OCI-LY1 (cell line): Measurements from ENCODE around the gene NKRF.
A peak's percentile ranks its signal among the peaks of the same experiment; 100 is the strongest.

Source experiments
- H2AFZ ChIP-seq: fragments of 200-600 bp; sonication (generic), shearing (Covaris generic); 2 replicates; pipeline ENCODE4 v1.6.0; 2014; ENCODE audit warnings: antibody characterized with exemption, mild to moderate bottlenecking, low read length
- H3F3A ChIP-seq: fragments of 200-600 bp; sonication (generic), shearing (Covaris generic); 2 replicates; pipeline ENCODE4 v1.6.0; 2014; ENCODE audit warnings: mild to moderate bottlenecking, antibody characterized with exemption, low read length, moderate library complexity; ENCODE audit not compliant: insufficient read depth
- H3K27ac ChIP-seq: fragments of 200-600 bp; sonication (generic); 2 replicates; pipeline ENCODE4 v1.5.1; 2014; ENCODE audit warnings: low read length, mixed run types, mild to moderate bottlenecking, low read depth; ENCODE audit not compliant: poor library complexity, severe bottlenecking
- H3K27me3 ChIP-seq: fragments of 200-600 bp; sonication (generic); 2 replicates; pipeline ENCODE4 v1.6.0; 2014; ENCODE audit warnings: antibody characterized with exemption, mild to moderate bottlenecking, low read length, moderate library complexity; ENCODE audit not compliant: insufficient read depth
- H3K36me3 ChIP-seq: fragments of 200-600 bp; sonication (generic); 2 replicates; pipeline ENCODE4 v1.6.1; 2014; ENCODE audit warnings: mild to moderate bottlenecking, antibody characterized with exemption, low read length, moderate library complexity, mixed read lengths; ENCODE audit not compliant: insufficient read depth
- H3K4me1 ChIP-seq: fragments of 200-600 bp; sonication (generic); 2 replicates; pipeline ENCODE4 v1.5.1; 2014; ENCODE audit warnings: mild to moderate bottlenecking, low read length, moderate library complexity; ENCODE audit not compliant: insufficient read depth, severe bottlenecking
- H3K4me2 ChIP-seq: fragments of 200-600 bp; sonication (generic), shearing (Covaris generic); 2 replicates; pipeline ENCODE4 v1.6.1; 2014; ENCODE audit warnings: low read length
- H3K4me3 ChIP-seq: fragments of 200-600 bp; sonication (generic); 2 replicates; pipeline ENCODE4 v1.5.1; 2014; ENCODE audit warnings: low read length, low read depth, mild to moderate bottlenecking, mixed read lengths; ENCODE audit not compliant: poor library complexity, severe bottlenecking
- H3K79me2 ChIP-seq: fragments of 200-600 bp; shearing (Covaris generic); 2 replicates; pipeline ENCODE4 v1.6.1; 2016; ENCODE audit warnings: mixed run types, low read length, mixed read lengths; ENCODE audit not compliant: insufficient read depth
- H3K9ac ChIP-seq: fragments of 200-600 bp; sonication (generic), shearing (Covaris generic); 2 replicates; pipeline ENCODE4 v1.6.1; 2014; ENCODE audit warnings: mild to moderate bottlenecking, low read length, mixed read lengths
- H3K9me2 ChIP-seq: fragments of 200-600 bp; sonication (generic), shearing (Covaris generic); 2 replicates; pipeline ENCODE4 v1.6.1; 2014; ENCODE audit warnings: low read depth, mild to moderate bottlenecking, low read length, mixed read lengths
- H3K9me3 ChIP-seq: fragments of 200-600 bp; shearing (Covaris generic); 2 replicates; pipeline ENCODE4 v1.6.1; 2014; ENCODE audit warnings: low read length, mixed read lengths
- H4K20me1 ChIP-seq: fragments of 200-600 bp; sonication (generic), shearing (Covaris generic); 2 replicates; pipeline ENCODE4 v1.6.0; 2016; ENCODE audit warnings: mild to moderate bottlenecking, low read length; ENCODE audit not compliant: insufficient read depth
- CTCF ChIP-seq: fragments of 200-600 bp; sonication (generic), shearing (Covaris generic); IDR thresholded peaks from 2 replicates; pipeline ENCODE4 v1.5.1; 2017; ENCODE audit warnings: mild to moderate bottlenecking, antibody characterized with exemption, low read length, moderate library complexity, mixed read lengths
- EZH2 ChIP-seq: fragments of 200-600 bp; sonication (generic), shearing (Covaris generic); IDR thresholded peaks from 2 replicates; pipeline ENCODE4 v1.8.0; 2017; ENCODE audit warnings: borderline replicate concordance, mixed run types, mild to moderate bottlenecking, antibody characterized with exemption, low read length, moderate library complexity, mixed read lengths

The NKRF gene

GRCh38 chrX:119624417-119624816 lies 18.2 kb upstream of the NKRF start:
- Histone ChIP-seq H3K36me3 (peaks cover 45% of the 10 kb centered on the region), H3K4me1 (peaks cover 8% of the 10 kb centered on the region), H3K27me3 (no peaks in the 10 kb centered on the region), H2AFZ (no peak overlapping the region), H4K20me1 (no peaks in the 10 kb centered on the region), H3K4me3 (no peak overlapping the region), H3K9ac (no peak overlapping the region), H3F3A (no peaks in the 10 kb centered on the region), H3K9me2 (no peaks in the 10 kb centered on the region), H3K79me2 (no peaks in the 10 kb centered on the region), H3K27ac (no peak overlapping the region), H3K4me2 (no peak overlapping the region), H3K9me3 (no peaks in the 10 kb centered on the region)
- TF ChIP-seq CTCF = no peak

GRCh38 chrX:119622356-119623232 lies 16.4 kb upstream of the NKRF start:
- H3K9me3 ChIP-seq = no peaks in the 10 kb centered on the region
- no peaks in the 10 kb centered on the region for H3K27me3 ChIP-seq
- TF ChIP-seq CTCF (no peak), EZH2 (no peak)
- H3K4me2 ChIP-seq = no peak overlapping the region
- H3K4me1 ChIP-seq = peaks cover 26% of the 10 kb centered on the region
- H3K36me3 ChIP-seq = peaks cover 39% of the 10 kb centered on the region
- no peak overlapping the region for H3K4me3 ChIP-seq
- H4K20me1 ChIP-seq = no peaks in the 10 kb centered on the region
- H3K79me2 ChIP-seq = no peaks in the 10 kb centered on the region
- H2AFZ ChIP-seq = no peak overlapping the region
- no peaks in the 10 kb centered on the region for H3K9me2 ChIP-seq
- no peak overlapping the region for H3K9ac ChIP-seq
- no peak overlapping the region for H3K27ac ChIP-seq
- H3F3A ChIP-seq = no peaks in the 10 kb centered on the region

- Histone ChIP-seq H3K4me2 (peak overlapping the region; percentile 51), H3K4me1 (peaks cover 31% of the 10 kb centered on the region), H3F3A (no peaks in the 10 kb centered on the region), H4K20me1 (no peaks in the 10 kb centered on the region), H3K4me3 (peak overlapping the region; percentile 17), H3K27ac (peak overlapping the region; percentile 27), H3K79me2 (no peaks in the 10 kb centered on the region), H3K9ac (no peak overlapping the region), H3K9me2 (no peaks in the 10 kb centered on the region), H3K9me3 (no peaks in the 10 kb centered on the region), H3K27me3 (no peaks in the 10 kb centered on the region), H2AFZ (no peak overlapping the region), H3K36me3 (peaks cover 22% of the 10 kb centered on the region)
- TF ChIP-seq CTCF (no peak), EZH2 (no peak)
Measured at GRCh38 chrX:119618439-119618838, 12.2 kb upstream of the NKRF start.
